ENCODE measurements around the gene ACSM4.

GRCh38 chr12:7322599-7322998, 18.7 kb downstream of the ACSM4 start:
- no peak for TF ChIP-seq RFX5 (IDR thresholded peaks at IDR 0.05)
- TF ChIP-seq CTCF (IDR thresholded peaks at IDR 0.05), result no peak
- no peak for TF ChIP-seq USF2 (IDR thresholded peaks at IDR 0.05)
- no peak for TF ChIP-seq MAX (IDR thresholded peaks at IDR 0.05)
- TF ChIP-seq KDM1A (IDR thresholded peaks at IDR 0.05; ENCODE audit: low read depth), result no peak
- no peak for TF ChIP-seq PBX3 (IDR thresholded peaks at IDR 0.05)
- no peak for TF ChIP-seq EP300 (IDR thresholded peaks at IDR 0.05)
- no peak for TF ChIP-seq POLR2A (IDR thresholded peaks at IDR 0.05; ENCODE audit: low read length)
- no peak for TF ChIP-seq ZSCAN20 (CRISPR knock-in tag; IDR thresholded peaks at IDR 0.05)
- TF ChIP-seq KDM5A (IDR thresholded peaks at IDR 0.05), result no peak
- no peak for TF ChIP-seq RAD21 (conservative IDR thresholded peaks at IDR 0.05 in 1 of 2, IDR thresholded peaks at IDR 0.05 in 1 of 2)
- TF ChIP-seq BHLHE40 (IDR thresholded peaks at IDR 0.05; ENCODE audit: low read depth, low read length), result no peak
- no peak for TF ChIP-seq E2F6 (IDR thresholded peaks at IDR 0.05; ENCODE audit: borderline replicate concordance, low read depth)

All from A549 (cell line).